Amniotic epithelial cell (primary cell): ENCODE results near the gene COL23A1.

ENCODE experiments used
- DNase-seq: peaks from one replicate; pipeline ENCODE4 v3.0.0-alpha.2; 2010; ENCODE audit warnings: low read depth

COL23A1 gene

GRCh38 chr5:178191661-178192060 is 398.5 kb downstream of the COL23A1 start:
- no peak for DNase-seq

DNA sequence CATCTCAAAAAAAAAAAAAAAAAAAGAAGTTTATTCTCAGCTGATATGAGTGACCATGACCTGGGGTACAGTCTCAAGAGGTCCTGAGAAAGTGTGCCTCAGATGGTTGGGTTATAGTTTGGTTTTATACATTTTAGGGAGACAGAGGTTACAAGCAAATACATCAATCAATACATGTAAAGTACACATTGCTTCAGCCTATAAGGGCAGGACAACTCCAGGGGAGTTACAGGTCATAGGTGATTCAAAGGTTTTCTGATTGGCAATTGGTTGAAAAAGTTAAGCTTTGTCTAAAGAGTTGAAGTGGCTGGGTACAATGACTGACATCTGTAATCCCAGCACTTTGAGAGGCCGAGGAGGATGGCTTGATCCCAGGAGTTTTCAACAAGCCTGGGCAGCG is 400.8 kb downstream of the COL23A1 start:
- no peak for DNase-seq
